DOHH2 (cell line): ENCODE data around the gene KLHL14.

Experiments used
- H3F3A ChIP-seq: fragments of 200-600 bp; sonication (generic), shearing (Covaris generic); 2 replicates; pipeline ENCODE4 v1.6.0; 2016; ENCODE audit warnings: antibody characterized with exemption, mild to moderate bottlenecking; ENCODE audit not compliant: control insufficient read depth, insufficient read depth
- H3K27ac ChIP-seq: fragments of 200-600 bp; sonication (generic); 2 replicates; pipeline ENCODE4 v1.5.1; 2014; ENCODE audit warnings: low read depth, mild to moderate bottlenecking, low read length, moderate library complexity
- H3K27me3 ChIP-seq: fragments of 200-600 bp; sonication (generic); 2 replicates; pipeline ENCODE4 v1.6.1; 2014; ENCODE audit warnings: mild to moderate bottlenecking, low read length, mixed read lengths; ENCODE audit not compliant: control insufficient read depth
- H3K36me3 ChIP-seq: fragments of 200-600 bp; sonication (generic); 2 replicates; pipeline ENCODE4 v1.6.1; 2014; ENCODE audit warnings: mild to moderate bottlenecking, low read length, moderate library complexity, mixed read lengths; ENCODE audit not compliant: control insufficient read depth
- H3K4me1 ChIP-seq: fragments of 200-600 bp; sonication (generic); 2 replicates; pipeline ENCODE4 v1.6.1; 2014; ENCODE audit warnings: mild to moderate bottlenecking, low read length, mixed read lengths; ENCODE audit not compliant: control insufficient read depth
- H3K4me2 ChIP-seq: fragments of 200-600 bp; sonication (generic); 2 replicates; pipeline ENCODE4 v1.6.0; 2014; ENCODE audit warnings: mild to moderate bottlenecking, low read length, moderate library complexity
- H3K4me3 ChIP-seq: fragments of 200-600 bp; sonication (generic); 2 replicates; pipeline ENCODE4 v1.5.1; 2014; ENCODE audit warnings: mild to moderate bottlenecking, low read length, mixed read lengths
- H3K79me2 ChIP-seq: fragments of 200-600 bp; sonication (generic); 2 replicates; pipeline ENCODE4 v1.6.1; 2014; ENCODE audit warnings: mild to moderate bottlenecking, low read length, mixed read lengths; ENCODE audit not compliant: control insufficient read depth
- H3K9me2 ChIP-seq: fragments of 200-600 bp; sonication (generic); replicated peaks from 2 replicates; pipeline ENCODE4 v1.6.1; 2014; ENCODE audit warnings: mild to moderate bottlenecking, low read length, mixed read lengths; ENCODE audit not compliant: control insufficient read depth
- H3K9me3 ChIP-seq: fragments of 200-600 bp; sonication (generic); 2 replicates; pipeline ENCODE4 v1.6.1; 2014; ENCODE audit warnings: antibody characterized with exemption, low read length, mixed read lengths; ENCODE audit not compliant: control insufficient read depth, insufficient read depth
- H4K20me1 ChIP-seq: fragments of 200-600 bp; sonication (generic); 2 replicates; pipeline ENCODE4 v1.6.0; 2014; ENCODE audit warnings: low read depth, mild to moderate bottlenecking, antibody characterized with exemption, low read length, moderate library complexity; ENCODE audit not compliant: control insufficient read depth, insufficient read depth
- CTCF ChIP-seq: fragments of 200-600 bp; sonication (generic); IDR thresholded peaks from one replicate; pipeline ENCODE4 v1.5.1; 2014; ENCODE audit warnings: antibody characterized with exemption, mild to moderate bottlenecking, low read depth, low read length; ENCODE audit not compliant: poor library complexity, severe bottlenecking
- EZH2phosphoT487 ChIP-seq: fragments of 200-600 bp; sonication (generic); IDR thresholded peaks from 2 replicates; pipeline ENCODE4 v1.6.1; 2017; ENCODE audit warnings: borderline replicate concordance, mild to moderate bottlenecking, antibody characterized with exemption, low read length, moderate library complexity, mixed read lengths

The KLHL14 gene

GRCh38 chr18:32761231-32761630, 11.6 kb downstream of the KLHL14 start:
- Histone ChIP-seq H3K79me2 (peaks cover 70% of the 10 kb centered on the region), H3K4me2 (peak overlapping the region; percentile 66), H3K27ac (peak overlapping the region; percentile 91), H3K9me2 (no peaks in the 10 kb centered on the region), H3K36me3 (peaks cover 41% of the 10 kb centered on the region), H3K4me3 (peak overlapping the region; percentile 39), H3F3A (peaks cover 34% of the 10 kb centered on the region), H3K4me1 (peaks cover 99% of the 10 kb centered on the region), H3K9me3 (no peaks in the 10 kb centered on the region), H4K20me1 (no peaks in the 10 kb centered on the region), H3K27me3 (no peaks in the 10 kb centered on the region)
- TF ChIP-seq CTCF (no peak), EZH2phosphoT487 (no peak)

GRCh38 chr18:32760391-32760790, 12.4 kb downstream of the KLHL14 start:
- peaks cover 34% of the 10 kb centered on the region for H3F3A ChIP-seq
- H3K4me3 ChIP-seq, result peak overlapping the region; percentile 56
- TF ChIP-seq EZH2phosphoT487 (no peak), CTCF (no peak)
- H3K27me3 ChIP-seq, result no peaks in the 10 kb centered on the region
- peak overlapping the region; percentile 66 for H3K4me2 ChIP-seq
- H3K4me1 ChIP-seq, result peaks cover 97% of the 10 kb centered on the region
- H3K36me3 ChIP-seq, result peaks cover 44% of the 10 kb centered on the region
- H4K20me1 ChIP-seq, result no peaks in the 10 kb centered on the region
- no peaks in the 10 kb centered on the region for H3K9me3 ChIP-seq
- peak overlapping the region; percentile 91 for H3K27ac ChIP-seq
- H3K79me2 ChIP-seq, result peaks cover 70% of the 10 kb centered on the region
- no peaks in the 10 kb centered on the region for H3K9me2 ChIP-seq

GRCh38 chr18:32759611-32760167, 13.1 kb downstream of the KLHL14 start:
- Histone ChIP-seq H3F3A (peaks cover 34% of the 10 kb centered on the region), H3K4me1 (peaks cover 90% of the 10 kb centered on the region), H4K20me1 (no peaks in the 10 kb centered on the region), H3K27me3 (no peaks in the 10 kb centered on the region), H3K4me2 (peak overlapping the region; percentile 66), H3K27ac (peak overlapping the region; percentile 91), H3K79me2 (peaks cover 63% of the 10 kb centered on the region), H3K4me3 (peak overlapping the region; percentile 56), H3K36me3 (peaks cover 41% of the 10 kb centered on the region), H3K9me2 (no peaks in the 10 kb centered on the region), H3K9me3 (no peaks in the 10 kb centered on the region)
- TF ChIP-seq CTCF (no peak), EZH2phosphoT487 (no peak)
